ENCODE data around the gene AFAP1.

GRCh38 chr4:7766661-7767345 lies 172.9 kb downstream of the AFAP1 start:
- TF ChIP-seq, protein P1, sequence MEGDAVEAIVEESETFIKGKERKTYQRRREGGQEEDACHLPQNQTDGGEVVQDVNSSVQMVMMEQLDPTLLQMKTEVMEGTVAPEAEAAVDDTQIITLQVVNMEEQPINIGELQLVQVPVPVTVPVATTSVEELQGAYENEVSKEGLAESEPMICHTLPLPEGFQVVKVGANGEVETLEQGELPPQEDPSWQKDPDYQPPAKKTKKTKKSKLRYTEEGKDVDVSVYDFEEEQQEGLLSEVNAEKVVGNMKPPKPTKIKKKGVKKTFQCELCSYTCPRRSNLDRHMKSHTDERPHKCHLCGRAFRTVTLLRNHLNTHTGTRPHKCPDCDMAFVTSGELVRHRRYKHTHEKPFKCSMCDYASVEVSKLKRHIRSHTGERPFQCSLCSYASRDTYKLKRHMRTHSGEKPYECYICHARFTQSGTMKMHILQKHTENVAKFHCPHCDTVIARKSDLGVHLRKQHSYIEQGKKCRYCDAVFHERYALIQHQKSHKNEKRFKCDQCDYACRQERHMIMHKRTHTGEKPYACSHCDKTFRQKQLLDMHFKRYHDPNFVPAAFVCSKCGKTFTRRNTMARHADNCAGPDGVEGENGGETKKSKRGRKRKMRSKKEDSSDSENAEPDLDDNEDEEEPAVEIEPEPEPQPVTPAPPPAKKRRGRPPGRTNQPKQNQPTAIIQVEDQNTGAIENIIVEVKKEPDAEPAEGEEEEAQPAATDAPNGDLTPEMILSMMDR (conservative IDR thresholded peaks at IDR 0.05; ENCODE audit: low read length), result no peak
- TF ChIP-seq EZH2phosphoT487 (IDR thresholded peaks at IDR 0.05; ENCODE audit: borderline replicate concordance), result no peak

All from Loucy (cell line).